GM12801 (cell line): ENCODE results near the gene PLA1A.

Source experiments
- CTCF ChIP-seq: IDR thresholded peaks from one replicate; pipeline ENCODE4 v1.5.1; 2011; ENCODE audit warnings: control low read depth; ENCODE audit not compliant: insufficient read length; ENCODE audit errors: extremely low read depth

The PLA1A gene

DNA sequence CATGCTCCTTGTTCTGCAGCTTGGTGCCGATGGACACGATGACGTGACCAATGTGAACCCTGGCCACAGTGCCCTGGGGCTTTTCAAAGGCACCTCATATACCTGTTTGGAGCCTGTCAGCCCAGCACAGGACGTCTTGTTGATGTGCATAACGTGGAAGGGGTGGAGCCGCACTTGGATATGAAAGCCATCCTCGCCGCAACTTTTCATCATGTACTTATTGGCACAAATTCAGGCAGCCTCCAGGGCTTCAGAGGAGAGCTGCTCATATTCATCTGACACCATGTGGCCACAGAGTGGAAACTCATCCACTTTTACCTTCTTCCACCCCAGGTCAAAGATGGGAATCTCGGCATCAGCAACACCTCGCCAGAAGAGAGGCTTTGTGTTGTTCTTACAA, 38.0 kb downstream of the PLA1A start:
- no peak for TF ChIP-seq CTCF

GRCh38 chr3:119636249-119636648, 38.6 kb downstream of the PLA1A start:
- TF ChIP-seq CTCF = no peak

- no peak for TF ChIP-seq CTCF
Measured at GRCh38 chr3:119636891-119637611, 39.4 kb downstream of the PLA1A start.

- no peak for TF ChIP-seq CTCF
Measured at GRCh38 chr3:119637679-119638477, 40.2 kb downstream of the PLA1A start.

DNA sequence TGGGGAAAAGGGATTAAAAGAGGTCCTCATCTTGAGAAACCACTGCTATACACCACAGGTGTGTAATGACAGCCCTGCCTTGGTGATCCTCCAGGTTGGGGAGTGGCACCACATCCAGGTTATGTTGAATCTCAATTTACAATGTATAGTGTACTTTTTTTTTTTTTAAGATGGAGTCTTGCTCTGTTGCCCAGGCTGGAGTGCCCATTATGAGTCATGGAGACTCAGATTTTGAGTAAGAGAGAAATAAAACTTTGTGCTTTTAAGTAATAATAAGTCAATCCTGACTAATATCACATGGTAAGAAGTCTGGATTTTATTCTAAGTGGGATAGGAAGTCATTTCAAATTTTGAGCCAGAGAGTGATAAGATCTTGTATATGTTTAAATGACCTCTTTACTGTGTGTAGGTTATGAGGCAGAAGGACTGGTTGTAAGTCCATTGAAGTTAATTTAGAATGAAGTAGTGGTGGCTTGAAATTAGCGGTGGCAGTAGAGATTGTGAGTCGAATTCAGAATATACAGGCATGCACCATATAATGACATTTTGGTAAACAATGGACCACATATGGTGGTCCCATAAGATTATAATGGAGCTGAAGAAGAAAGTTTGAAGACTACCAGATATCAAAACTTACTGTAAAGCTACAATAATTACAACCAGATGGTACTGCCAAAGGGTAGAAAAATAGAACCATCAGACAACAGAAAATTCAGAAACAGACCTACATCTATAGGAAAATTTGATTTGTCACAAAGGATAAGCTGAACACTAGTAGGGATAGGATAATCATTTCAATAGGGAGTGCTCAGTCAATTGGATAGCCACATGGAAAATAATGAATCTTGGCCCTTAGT, 42.0 kb downstream of the PLA1A start:
- TF ChIP-seq CTCF = no peak

- no peak for TF ChIP-seq CTCF
Measured at GRCh38 chr3:119641416-119641815, 43.7 kb downstream of the PLA1A start.
